Astrocyte (in vitro differentiated cells and primary cell): ENCODE measurements around the gene ZC3H4.
A peak's percentile ranks its signal among the peaks of the same experiment; 100 is the strongest.

Source experiments
- EZH2 ChIP-seq: IDR thresholded peaks from 2 replicates; pipeline ENCODE4 v1.6.1; 2012; ENCODE audit warnings: mild to moderate bottlenecking, low read length, inconsistent platforms; ENCODE audit not compliant: insufficient read depth
- TF ChIP-seq, protein P1 (sequence below): IDR thresholded peaks from 2 replicates; pipeline ENCODE4 v1.5.1; 2011; ENCODE audit warnings: low read depth, mild to moderate bottlenecking, inconsistent platforms, low read length, moderate library complexity; ENCODE audit not compliant: insufficient read depth

DNA sequence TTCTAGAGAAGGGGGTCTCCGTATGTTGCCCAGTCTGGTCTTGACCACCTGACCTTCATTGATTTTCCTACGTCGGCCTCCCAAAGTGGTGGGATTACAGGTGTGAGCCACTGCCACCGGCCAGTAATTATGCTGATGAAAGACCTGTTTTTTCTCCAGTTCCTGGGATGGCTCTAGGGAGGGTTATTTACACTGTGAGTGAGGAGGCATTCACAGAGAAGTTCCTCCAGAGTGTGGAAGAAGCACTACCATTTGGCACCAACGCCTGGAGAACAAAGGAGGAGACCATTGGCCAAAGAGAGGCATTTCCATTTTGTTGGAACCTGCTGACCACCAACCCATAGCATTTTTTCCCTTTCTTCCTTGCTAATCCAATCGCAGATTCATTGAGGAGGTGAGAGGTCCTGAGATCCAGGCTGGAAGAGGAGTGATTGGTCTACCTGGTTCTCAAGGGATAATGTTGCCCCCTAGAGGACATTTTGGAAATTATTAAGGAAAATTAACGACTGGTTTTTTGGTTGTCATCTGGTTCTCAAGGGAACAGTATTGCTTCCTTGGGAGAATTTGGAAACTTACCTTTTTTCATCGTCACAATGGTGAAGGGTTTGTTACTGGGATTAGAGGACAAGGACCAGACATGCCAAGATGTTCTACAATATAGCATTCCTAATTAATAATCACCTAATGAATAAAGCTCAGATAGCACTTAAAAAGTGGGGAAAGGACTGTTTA, 11.5 kb upstream of the ZC3H4 start:
- TF ChIP-seq, protein P1, sequence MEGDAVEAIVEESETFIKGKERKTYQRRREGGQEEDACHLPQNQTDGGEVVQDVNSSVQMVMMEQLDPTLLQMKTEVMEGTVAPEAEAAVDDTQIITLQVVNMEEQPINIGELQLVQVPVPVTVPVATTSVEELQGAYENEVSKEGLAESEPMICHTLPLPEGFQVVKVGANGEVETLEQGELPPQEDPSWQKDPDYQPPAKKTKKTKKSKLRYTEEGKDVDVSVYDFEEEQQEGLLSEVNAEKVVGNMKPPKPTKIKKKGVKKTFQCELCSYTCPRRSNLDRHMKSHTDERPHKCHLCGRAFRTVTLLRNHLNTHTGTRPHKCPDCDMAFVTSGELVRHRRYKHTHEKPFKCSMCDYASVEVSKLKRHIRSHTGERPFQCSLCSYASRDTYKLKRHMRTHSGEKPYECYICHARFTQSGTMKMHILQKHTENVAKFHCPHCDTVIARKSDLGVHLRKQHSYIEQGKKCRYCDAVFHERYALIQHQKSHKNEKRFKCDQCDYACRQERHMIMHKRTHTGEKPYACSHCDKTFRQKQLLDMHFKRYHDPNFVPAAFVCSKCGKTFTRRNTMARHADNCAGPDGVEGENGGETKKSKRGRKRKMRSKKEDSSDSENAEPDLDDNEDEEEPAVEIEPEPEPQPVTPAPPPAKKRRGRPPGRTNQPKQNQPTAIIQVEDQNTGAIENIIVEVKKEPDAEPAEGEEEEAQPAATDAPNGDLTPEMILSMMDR = peak; percentile 77
- TF ChIP-seq EZH2 = no peak
